HepG2 (cell line): Measurements from ENCODE around the gene SSBP4. TPM values are rescaled to one million over a fixed set of nuclear protein-coding genes. Genes with fewer than 3 reads are reported as not detected.

Source experiments
- CSRNP2 ChIP-seq: sonication (generic); formaldehyde crosslinking; conservative IDR thresholded peaks from 2 replicates; pipeline ENCODE4 v1.8.0; 2022; ENCODE audit warnings: low read depth, missing genetic modification reagents
- E2F2 ChIP-seq: sonication (generic); formaldehyde crosslinking; IDR thresholded peaks from 2 replicates; pipeline ENCODE4 v1.4.0; 2020; ENCODE audit warnings: missing genetic modification reagents, borderline replicate concordance
- MBNL3 ChIP-seq: fragments of 250-450 bp; sonication (Bioruptor Pico); conservative IDR thresholded peaks from 2 replicates; pipeline ENCODE4 v1.8.0; 2022; ENCODE audit warnings: mild to moderate bottlenecking, inconsistent platforms
- NCOR1 ChIP-seq: fragments of 200-600 bp; sonication (generic); IDR thresholded peaks from 2 replicates; pipeline ENCODE4 v1.7.0; 2017; ENCODE audit warnings: antibody characterized with exemption, low read length, borderline replicate concordance
- PHB2 ChIP-seq: fragments of 450-650 bp; IDR thresholded peaks from 2 replicates; pipeline ENCODE4 v1.6.1; 2018; ENCODE audit not compliant: partially characterized antibody
- PRPF4 ChIP-seq: fragments of 200-400 bp; formaldehyde crosslinking; IDR thresholded peaks from 2 replicates; pipeline ENCODE4 v1.6.1; 2016; ENCODE audit warnings: low read length, low read depth; ENCODE audit not compliant: poor library complexity, severe bottlenecking
- RBM39 ChIP-seq: fragments of 200-400 bp; formaldehyde crosslinking; IDR thresholded peaks from one replicate; pipeline ENCODE4 v1.6.1; 2018; ENCODE audit warnings: antibody characterized with exemption, mild to moderate bottlenecking, low read depth, low read length; ENCODE audit not compliant: poor library complexity, severe bottlenecking
- SOX13 ChIP-seq, 3 experiments: fragments of 450-650 bp in 1 of 3; sonication (generic) in 1 of 3; formaldehyde crosslinking in 1 of 3; IDR thresholded peaks in 2 of 3; conservative IDR thresholded peaks in 1 of 3; 2 replicates each; pipeline versions ENCODE4 v1.5.0 to v1.6.1; 2016 to 2020; ENCODE audit warnings: antibody characterized with exemption in 1 of 3, mild to moderate bottlenecking in 1 of 3, missing compliant biosample characterization in 1 of 3, missing genetic modification reagents in 1 of 3, moderate library complexity in 1 of 3
- SRY ChIP-seq: sonication (generic); formaldehyde crosslinking; IDR thresholded peaks from 2 replicates; pipeline ENCODE4 v1.8.0; 2022; ENCODE audit warnings: mild to moderate bottlenecking, missing genetic modification reagents
- STAT6 ChIP-seq: sonication (generic); formaldehyde crosslinking; IDR thresholded peaks from 2 replicates; pipeline ENCODE4 v1.4.0; 2020; ENCODE audit warnings: missing genetic modification reagents, mild to moderate bottlenecking, borderline replicate concordance
- THYN1 ChIP-seq: sonication (generic); formaldehyde crosslinking; IDR thresholded peaks from 2 replicates; pipeline ENCODE4 v1.8.1; 2023; ENCODE audit warnings: low read depth, mild to moderate bottlenecking, moderate library complexity, missing genetic modification reagents, borderline replicate concordance
- ZEB1 ChIP-seq: IDR thresholded peaks from 2 replicates; pipeline ENCODE4 v1.6.1; 2012; ENCODE audit warnings: mild to moderate bottlenecking, low read depth, inconsistent platforms; ENCODE audit not compliant: insufficient replicate concordance
- ZNF136 ChIP-seq: sonication (generic); formaldehyde crosslinking; IDR thresholded peaks from 2 replicates; pipeline ENCODE4 v1.8.1; 2022; ENCODE audit warnings: low read depth, mild to moderate bottlenecking, moderate library complexity, missing genetic modification reagents
- ZNF160 ChIP-seq: sonication (generic); formaldehyde crosslinking; IDR thresholded peaks from 2 replicates; pipeline ENCODE4 v1.8.0; 2022; ENCODE audit warnings: mild to moderate bottlenecking, inconsistent platforms, missing genetic modification reagents
- ZNF251 ChIP-seq: sonication (generic); formaldehyde crosslinking; IDR thresholded peaks from 2 replicates; pipeline ENCODE4 v1.9.0; 2021; ENCODE audit warnings: mild to moderate bottlenecking, missing genetic modification reagents
- ZNF274 ChIP-seq: sonication (generic); formaldehyde crosslinking; IDR thresholded peaks from 2 replicates; pipeline ENCODE4 v1.5.1; 2020; ENCODE audit warnings: mild to moderate bottlenecking, missing genetic modification reagents
- ZNF512 ChIP-seq: sonication (generic); formaldehyde crosslinking; IDR thresholded peaks from 2 replicates; pipeline ENCODE4 v1.4.0; 2020; ENCODE audit warnings: mild to moderate bottlenecking, missing genetic modification reagents
- ZNF776 ChIP-seq: sonication (generic); formaldehyde crosslinking; IDR thresholded peaks from 2 replicates; pipeline ENCODE4 v1.4.0; 2020; ENCODE audit warnings: mild to moderate bottlenecking, missing genetic modification reagents
- polyA plus RNA-seq, 8 experiments: library from polyadenylated mRNA; depleted of rRNA in 3 of 8; stranded (reverse) in 7 of 8; unstranded in 1 of 8; fragments of >200 nt; fragmentation: Illumina TruSeq in 4 of 8; extraction: Trizol in 4 of 8; gene quantifications; 2 replicates each; pipeline versions ENCODE4 v1.2.1 to v1.2.3, GENCODE V29; 2011 to 2016; ENCODE audit warnings: low read depth in 4 of 8, missing spikeins in 1 of 8, mixed read lengths in 1 of 8; ENCODE audit not compliant: insufficient read depth in 1 of 8
- total RNA-seq, 5 experiments: library from RNA; depleted of rRNA; stranded (reverse); fragments of >200 nt; fragmentation: Illumina TruSeq; extraction: Trizol; gene quantifications; 2 replicates each; pipeline ENCODE4 v1.2.3, GENCODE V29; 2016; ENCODE audit warnings: low read depth in 1 of 5

Gene SSBP4
- total and polyA plus RNA-seq, 2 of the 13 experiments (the other 11 are each of a cell fraction or from before 2014, with no cell fraction given): 20.8 to 39.5 TPM

- TF ChIP-seq PHB2 (no peak), PRPF4 (peak; percentile 46), ZEB1 (peak; percentile 51), NCOR1 (no peak), RBM39 (peak; percentile 97), ZNF160 (CRISPR knock-in tag) (peak; percentile 88), CSRNP2 (CRISPR knock-in tag) (no peak), SOX13 (IDR thresholded peaks at IDR 0.05) (no peak), SOX13 (CRISPR knock-in tag; conservative IDR thresholded peaks at IDR 0.05 in 1 of 2, IDR thresholded peaks at IDR 0.05 in 1 of 2) (peak in 1 of 2 experiments; percentile 32; a peak in 1 of 4 replicates), ZNF512 (CRISPR knock-in tag) (no peak), MBNL3 (CRISPR knock-in tag) (no peak), THYN1 (CRISPR knock-in tag) (0 out of 2 replicates have a peak, but pooled peaks have one; percentile 39), ZNF251 (CRISPR knock-in tag) (peak; percentile 76; the same call in 1 of the 2 replicates), STAT6 (CRISPR knock-in tag) (peak; percentile 84; the same call in 1 of the 2 replicates), ZNF136 (0 out of 2 replicates have a peak, but pooled peaks have one; percentile 36), ZNF274 (CRISPR knock-in tag) (peak; percentile 90), ZNF776 (CRISPR knock-in tag) (peak; percentile 96), SRY (CRISPR knock-in tag) (peak; percentile 48; the same call in 1 of the 2 replicates), E2F2 (CRISPR knock-in tag) (no peak)
These were observed 30.9 kb upstream of the SSBP4 start (continued) for GRCh38 chr19:18388100-18388959.
